WI38 (cell line): Measurements from ENCODE around the gene MAN1A1.
"Not testable (repeated sequence)": the region's sequence is repeated elsewhere in the genome, so short reads cannot be mapped to it uniquely, and the experiment has no call there.

Experiments
- H3K4me3 ChIP-seq: 2 replicates; pipeline ENCODE4 v1.5.1; 2011; ENCODE audit warnings: low read depth, mild to moderate bottlenecking, control low read depth, low read length
- CTCF ChIP-seq: IDR thresholded peaks from 2 replicates; pipeline ENCODE4 v1.5.1; 2012; ENCODE audit warnings: low read depth, mild to moderate bottlenecking, control low read depth, low read length

MAN1A1 gene

GRCh38 chr6:119171088-119171841, 178.3 kb downstream of the MAN1A1 start:
- no peak overlapping the region for H3K4me3 ChIP-seq
- TF ChIP-seq CTCF: no peak

GRCh38 chr6:119170447-119171087, 179.0 kb downstream of the MAN1A1 start:
- no peak for TF ChIP-seq CTCF
- no peak overlapping the region for H3K4me3 ChIP-seq

GRCh38 chr6:119170103-119170446, 179.5 kb downstream of the MAN1A1 start:
- H3K4me3 ChIP-seq: no peak overlapping the region
- no peak for TF ChIP-seq CTCF

GRCh38 chr6:119169355-119169754, 180.2 kb downstream of the MAN1A1 start:
- not testable (repeated sequence) for H3K4me3 ChIP-seq

GRCh38 chr6:119166024-119166784, 183.4 kb downstream of the MAN1A1 start:
- TF ChIP-seq CTCF: no peak
- no peak overlapping the region for H3K4me3 ChIP-seq

GRCh38 chr6:119163006-119163405, 186.6 kb downstream of the MAN1A1 start:
- no peak overlapping the region for H3K4me3 ChIP-seq
- TF ChIP-seq CTCF: no peak

- no peak for TF ChIP-seq CTCF
- no peak overlapping the region for H3K4me3 ChIP-seq
Measured at GRCh38 chr6:119162134-119162775, 187.3 kb downstream of the MAN1A1 start.
